Measurements from ENCODE around the gene SETD4.

SETD4 gene

GRCh38 chr21:36022427-36023091, 37.8 kb downstream of the SETD4 start:
- no peak for DNase-seq (ENCODE audit: low spot score)
- in situ Hi-C loops (cut with MboI; ENCODE audit: low sequenced_read_pairs, unreplicated experiment): no loop called here
- TF ChIP-seq, protein P1, sequence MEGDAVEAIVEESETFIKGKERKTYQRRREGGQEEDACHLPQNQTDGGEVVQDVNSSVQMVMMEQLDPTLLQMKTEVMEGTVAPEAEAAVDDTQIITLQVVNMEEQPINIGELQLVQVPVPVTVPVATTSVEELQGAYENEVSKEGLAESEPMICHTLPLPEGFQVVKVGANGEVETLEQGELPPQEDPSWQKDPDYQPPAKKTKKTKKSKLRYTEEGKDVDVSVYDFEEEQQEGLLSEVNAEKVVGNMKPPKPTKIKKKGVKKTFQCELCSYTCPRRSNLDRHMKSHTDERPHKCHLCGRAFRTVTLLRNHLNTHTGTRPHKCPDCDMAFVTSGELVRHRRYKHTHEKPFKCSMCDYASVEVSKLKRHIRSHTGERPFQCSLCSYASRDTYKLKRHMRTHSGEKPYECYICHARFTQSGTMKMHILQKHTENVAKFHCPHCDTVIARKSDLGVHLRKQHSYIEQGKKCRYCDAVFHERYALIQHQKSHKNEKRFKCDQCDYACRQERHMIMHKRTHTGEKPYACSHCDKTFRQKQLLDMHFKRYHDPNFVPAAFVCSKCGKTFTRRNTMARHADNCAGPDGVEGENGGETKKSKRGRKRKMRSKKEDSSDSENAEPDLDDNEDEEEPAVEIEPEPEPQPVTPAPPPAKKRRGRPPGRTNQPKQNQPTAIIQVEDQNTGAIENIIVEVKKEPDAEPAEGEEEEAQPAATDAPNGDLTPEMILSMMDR (IDR thresholded peaks at IDR 0.05; ENCODE audit: borderline replicate concordance, control extremely low read depth, extremely low read depth, insufficient read depth, missing control alignments): no peak

GRCh38 chr21:36021251-36021837, 39.0 kb downstream of the SETD4 start:
- DNase-seq (ENCODE audit: low spot score): peak; percentile 61
- TF ChIP-seq, protein P1 (IDR thresholded peaks at IDR 0.05; ENCODE audit: borderline replicate concordance, control extremely low read depth, extremely low read depth, insufficient read depth, missing control alignments): no peak
- in situ Hi-C loops (cut with MboI; ENCODE audit: low sequenced_read_pairs, unreplicated experiment): no loop called here

- in situ Hi-C loops (cut with MboI; ENCODE audit: low sequenced_read_pairs, unreplicated experiment): no loop called here
- TF ChIP-seq, protein P1 (IDR thresholded peaks at IDR 0.05; ENCODE audit: borderline replicate concordance, control extremely low read depth, extremely low read depth, insufficient read depth, missing control alignments): no peak
- no peak for DNase-seq (ENCODE audit: low spot score)
Observed at GRCh38 chr21:36015045-36015444, 45.3 kb downstream of the SETD4 start.

- TF ChIP-seq, protein P1 (IDR thresholded peaks at IDR 0.05; ENCODE audit: borderline replicate concordance, control extremely low read depth, extremely low read depth, insufficient read depth, missing control alignments): no peak
- DNase-seq (ENCODE audit: low spot score): no peak
- in situ Hi-C loops (cut with MboI; ENCODE audit: low sequenced_read_pairs, unreplicated experiment): no loop called here
Observed at GRCh38 chr21:36010801-36011200, 49.5 kb downstream of the SETD4 start.

GRCh38 chr21:36008505-36008904, 51.8 kb downstream of the SETD4 start:
- in situ Hi-C loops (cut with MboI; ENCODE audit: low sequenced_read_pairs, unreplicated experiment): no loop called here
- TF ChIP-seq, protein P1 (IDR thresholded peaks at IDR 0.05; ENCODE audit: borderline replicate concordance, control extremely low read depth, extremely low read depth, insufficient read depth, missing control alignments): no peak
- no peak for DNase-seq (ENCODE audit: low spot score)

DNA sequence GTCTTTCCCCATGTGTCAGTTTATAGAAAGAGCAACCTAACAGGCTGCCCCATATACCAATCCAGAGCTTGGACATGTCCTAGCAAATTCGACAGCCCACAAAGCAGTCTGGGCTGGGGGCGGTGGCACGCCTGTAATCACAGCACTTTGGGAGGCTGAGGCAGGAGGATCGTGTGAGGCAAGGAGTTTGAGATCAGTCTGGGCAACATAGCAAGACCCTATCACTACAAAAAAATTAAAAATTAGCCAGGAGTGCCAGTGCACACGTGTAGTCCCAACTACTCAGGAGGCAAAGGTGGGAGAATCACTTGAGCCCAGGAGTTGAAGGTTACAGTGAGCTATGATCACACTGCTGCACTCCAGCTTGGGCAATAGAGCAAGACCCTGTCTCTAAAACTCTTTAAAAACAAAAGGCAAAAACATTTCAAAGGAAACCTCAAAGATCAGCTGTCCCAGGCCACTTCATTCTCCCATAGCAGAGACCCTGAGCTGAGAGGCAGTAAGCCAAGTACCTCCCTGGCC, 54.4 kb downstream of the SETD4 start:
- in situ Hi-C loops (cut with MboI; ENCODE audit: low sequenced_read_pairs, unreplicated experiment): no loop called here
- DNase-seq (ENCODE audit: low spot score): no peak
- TF ChIP-seq, protein P1 (IDR thresholded peaks at IDR 0.05; ENCODE audit: borderline replicate concordance, control extremely low read depth, extremely low read depth, insufficient read depth, missing control alignments): no peak
